ENCODE measurements around the gene LMOD2. TPM values are rescaled to one million over a fixed set of nuclear protein-coding genes. Genes with fewer than 3 reads are reported as not detected.

Gene LMOD2
- total RNA-seq, 1 experiment from 2014 or later, result not detected

DNA sequence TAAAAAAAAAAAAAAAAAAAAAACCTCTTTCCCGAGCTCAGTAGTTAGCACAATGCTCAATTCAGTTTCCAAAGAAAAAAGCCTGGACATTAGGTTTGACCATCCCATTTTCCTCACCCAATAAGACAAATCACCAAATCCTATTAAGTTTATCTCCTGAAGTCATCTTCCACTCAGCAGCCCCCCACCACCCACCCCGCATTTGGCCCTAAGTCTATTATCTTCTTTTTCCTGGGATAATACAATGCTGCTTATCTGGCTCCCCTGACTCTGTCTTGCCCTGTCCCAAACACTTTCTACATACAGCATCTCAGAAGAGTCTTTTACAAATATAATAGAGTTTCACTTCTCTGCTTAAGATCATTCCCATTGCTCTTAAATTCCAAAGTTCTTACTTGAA lies 17.8 kb upstream of the LMOD2 start:
- ChIA-PET POLR2A (no interaction called here), CTCF (no interaction called here)
- Histone ChIP-seq H3K9me3 (ENCODE audit: control insufficient read depth, insufficient read depth, low read depth, low read length) (no peaks in the 10 kb centered on the region), H3K27me3 (ENCODE audit: control insufficient read depth, insufficient read depth, low read length) (peaks cover 12% of the 10 kb centered on the region), H3K4me3 (ENCODE audit: low read depth in 2 of 2, low read length in 2 of 2) (no peak overlapping the region), H3K36me3 (ENCODE audit: control insufficient read depth, insufficient read depth, low read length) (no peaks in the 10 kb centered on the region), H3K4me1 (ENCODE audit: control insufficient read depth, insufficient read depth, low read length) (no peaks in the 10 kb centered on the region), H3K27ac (ENCODE audit: low read length) (no peak overlapping the region)
- ATAC-seq (no peak), DNase-seq (ENCODE audit: low read depth, low spot score) (no peak)
- intact Hi-C loops (cut with micrococcal nuclease; ENCODE audit: unreplicated experiment), result no loop called here
- TF ChIP-seq CTCF (IDR thresholded peaks at IDR 0.05) (no peak), POLR2AphosphoS5 (IDR thresholded peaks at IDR 0.05; ENCODE audit: low read depth, low read length) (no peak), TCF7L2 (IDR thresholded peaks at IDR 0.05; ENCODE audit: low read depth, low read length) (no peak), REST (IDR thresholded peaks at IDR 0.05; ENCODE audit: insufficient read depth in 1 of 2, low read depth in 2 of 2, low read length in 1 of 2) (no peak), SIN3A (IDR thresholded peaks at IDR 0.05; ENCODE audit: borderline replicate concordance, insufficient read depth, low read depth, low read length) (no peak)
- no TSS peak for BruUV-seq (replicated peaks)
- in situ Hi-C loops (cut with HindIII; ENCODE audit: low pct_unique_long_range_greater_than_20kb, low sequenced_read_pairs), result no loop called here

DNA sequence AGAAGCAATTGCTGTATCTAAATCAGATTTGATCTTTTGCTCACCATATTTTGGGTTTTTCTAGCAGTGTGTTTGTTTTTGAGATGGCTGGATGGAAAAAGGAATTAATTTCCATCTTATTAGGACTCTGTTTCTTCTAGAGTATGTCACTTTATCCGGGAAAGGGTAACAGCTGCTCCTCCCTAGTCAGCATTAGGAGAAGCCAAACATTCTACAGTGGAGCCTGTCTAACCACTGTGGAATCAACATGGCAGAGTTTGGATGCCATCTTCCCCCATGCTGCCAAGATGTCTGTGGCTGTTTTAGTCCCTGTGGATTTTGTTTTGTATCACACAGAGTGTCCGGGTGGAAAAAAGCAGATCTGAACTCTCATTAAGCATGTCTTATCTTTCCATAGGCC lies 16.0 kb upstream of the LMOD2 start:
- Histone ChIP-seq H3K27me3 (ENCODE audit: control insufficient read depth, insufficient read depth, low read length) (peaks cover 25% of the 10 kb centered on the region), H3K4me1 (ENCODE audit: control insufficient read depth, insufficient read depth, low read length) (no peaks in the 10 kb centered on the region), H3K36me3 (ENCODE audit: control insufficient read depth, insufficient read depth, low read length) (no peaks in the 10 kb centered on the region), H3K9me3 (ENCODE audit: control insufficient read depth, insufficient read depth, low read depth, low read length) (no peaks in the 10 kb centered on the region), H3K27ac (ENCODE audit: low read length) (no peak overlapping the region), H3K4me3 (ENCODE audit: low read depth in 2 of 2, low read length in 2 of 2) (no peak overlapping the region)
- no peak for DNase-seq (ENCODE audit: low read depth, low spot score)
- TF ChIP-seq POLR2AphosphoS5 (IDR thresholded peaks at IDR 0.05; ENCODE audit: low read depth, low read length), result no peak
- TF ChIP-seq CTCF (IDR thresholded peaks at IDR 0.05), result no peak
- no peak for TF ChIP-seq REST (IDR thresholded peaks at IDR 0.05; ENCODE audit: insufficient read depth in 1 of 2, low read depth in 2 of 2, low read length in 1 of 2)
- TF ChIP-seq TCF7L2 (IDR thresholded peaks at IDR 0.05; ENCODE audit: low read depth, low read length), result no peak
- CTCF ChIA-PET, result no interaction called here
- in situ Hi-C loops (cut with HindIII; ENCODE audit: low pct_unique_long_range_greater_than_20kb, low sequenced_read_pairs) (no loop called here), intact Hi-C loops (cut with micrococcal nuclease; ENCODE audit: unreplicated experiment) (no loop called here)
- POLR2A ChIA-PET, result no interaction called here
- BruUV-seq (replicated peaks), result no TSS peak
- no peak for ATAC-seq

All from Panc1 (cell line).